ENCODE results near the gene GGACT. TPM values are rescaled to one million over a fixed set of nuclear protein-coding genes. Genes with fewer than 3 reads are reported as not detected.

The GGACT gene
- total and polyA plus RNA-seq, 2 of the 8 experiments (the other 6 are each of a cell fraction or from before 2014, with no cell fraction given): 1.1 to 1.5 TPM

DNA sequence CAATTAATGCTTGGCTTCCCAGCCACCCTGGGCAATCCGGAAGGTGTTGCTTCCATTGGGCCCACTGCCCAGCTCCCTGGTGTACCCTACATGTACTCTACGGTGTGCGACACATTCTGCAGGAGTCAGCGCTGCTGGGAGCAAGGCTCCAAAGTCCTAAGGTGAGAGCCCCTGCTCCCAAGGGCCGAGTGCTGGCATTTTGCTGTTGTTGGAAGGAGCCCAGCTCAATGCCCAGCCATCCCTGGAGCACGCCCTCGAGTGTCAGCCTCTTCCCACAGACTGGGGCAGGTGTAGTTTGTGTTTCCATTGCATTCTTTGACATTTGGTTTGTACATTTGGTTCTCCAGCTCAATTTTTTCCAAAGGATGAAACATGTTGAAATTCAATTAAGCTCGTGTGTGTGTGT lies 64.6 kb downstream of the GGACT start:
- Histone ChIP-seq H3K9me3 (ENCODE audit: insufficient read depth in 2 of 2, low read depth in 1 of 2, low read length in 1 of 2) (no peaks in the 10 kb centered on the region), H3K4me3 (ENCODE audit: extremely low read depth in 1 of 4, insufficient read depth in 2 of 4, low read depth in 3 of 4, low read length in 4 of 4) (no peak overlapping the region), H3K79me1 (ENCODE audit: low read depth, low read length) (no peaks in the 10 kb centered on the region), H2BK5ac (ENCODE audit: low read depth, low read length) (no peak overlapping the region), H3K23me2 (ENCODE audit: low read depth, low read length) (no peaks in the 10 kb centered on the region), H2BK20ac (ENCODE audit: low read length) (no peak overlapping the region), H3K4me2 (ENCODE audit: insufficient read depth in 1 of 2, low read depth in 2 of 2, low read length in 2 of 2) (no peak overlapping the region), H3K14ac (ENCODE audit: insufficient read length) (no peak overlapping the region), H4K20me1 (replicated peaks in 1 of 2; ENCODE audit: control insufficient read depth in 1 of 2, insufficient read depth in 2 of 2, low read length in 2 of 2) (no peaks in the 10 kb centered on the region), H4K8ac (ENCODE audit: extremely low read depth, insufficient read depth, low read length) (no peak overlapping the region), H3K27ac (ENCODE audit: low read depth, low read length) (no peak overlapping the region), H3K79me2 (ENCODE audit: control insufficient read depth in 1 of 2, insufficient read depth in 2 of 2, low read length in 2 of 2) (no peaks in the 10 kb centered on the region), H3K27me3 (replicated peaks in 1 of 4; ENCODE audit: control insufficient read depth in 3 of 4, extremely low read depth in 1 of 4, insufficient read depth in 3 of 4, low read length in 3 of 4) (no peaks in the 10 kb centered on the region), H3K4me1 (replicated peaks in 1 of 4; ENCODE audit: control insufficient read depth in 3 of 4, insufficient read depth in 4 of 4, low read length in 3 of 4) (peaks cover 4 to 21% (median 11%) of the 10 kb centered on the region in 4 experiments), H3K23ac (ENCODE audit: insufficient read length) (no peak overlapping the region), H3K56ac (replicated peaks; ENCODE audit: insufficient read length, low read depth, low read length) (no peak overlapping the region), H3K36me3 (ENCODE audit: control insufficient read depth in 2 of 4, insufficient read depth in 4 of 4, low read length in 3 of 4) (no peaks in the 10 kb centered on the region), H3K9ac (replicated peaks in 1 of 4; ENCODE audit: extremely low read depth in 1 of 4, low read depth in 3 of 4, low read length in 3 of 4) (no peak overlapping the region), H2BK15ac (ENCODE audit: low read length) (no peak overlapping the region), H3K18ac (ENCODE audit: extremely low read depth, low read length) (no peak overlapping the region), H2AK5ac (ENCODE audit: low read depth, low read length) (no peak overlapping the region), H2AFZ (ENCODE audit: low read length) (no peak overlapping the region), H4K91ac (replicated peaks; ENCODE audit: insufficient read length, low read length) (no peak overlapping the region), H3K4ac (replicated peaks; ENCODE audit: insufficient read length, low read depth, low read length) (no peak overlapping the region), H4K5ac (ENCODE audit: insufficient read length, low read depth, low read length) (no peak overlapping the region), H2BK120ac (replicated peaks; ENCODE audit: low read depth, low read length) (no peak overlapping the region), H2BK12ac (ENCODE audit: low read depth, low read length) (no peak overlapping the region)
- no peak for DNase-seq (ENCODE audit: low read depth in 1 of 2, low spot score in 2 of 2)
- ChIA-PET CTCF (ENCODE audit: partially characterized antibody) (interaction anchor here (0.6 to 2.1 kb wide), 9 partner anchors 9 to 945 kb away, joined by 3 to 4 read pairs (median 3); no protein-coding TSS in a partner anchor), POLR2A (ENCODE audit: partially characterized antibody) (no interaction called here)
- FAIRE-seq: no peak
- WGBS, 2 experiments (ENCODE audit: extremely low coverage in 1 of 2, insufficient coverage in 1 of 2, insufficient read length in 1 of 2, insufficient replicate concordance in 2 of 2, low coverage in 1 of 2, low lambda C conversion rate in 2 of 2, missing lambda C conversion rate in 1 of 2): 92% methylated on average over 8 of the region's 8 CpGs; no CpG with 5 or more reads in 1 of the 2 experiments
- TF ChIP-seq ZNF274 (IDR thresholded peaks at IDR 0.05; ENCODE audit: borderline replicate concordance, extremely low read depth, low read length) (no peak), SUZ12 (IDR thresholded peaks at IDR 0.05; ENCODE audit: low read length) (no peak), JUN (IDR thresholded peaks at IDR 0.05; ENCODE audit: low read depth, low read length) (no peak), EP300 (IDR thresholded peaks at IDR 0.05; ENCODE audit: borderline replicate concordance in 1 of 2, low read depth in 2 of 2, low read length in 2 of 2) (no peak), CREB1 (IDR thresholded peaks at IDR 0.05) (no peak), BCL11A (IDR thresholded peaks at IDR 0.05; ENCODE audit: low read depth in 2 of 2, low read length in 2 of 2) (no peak), HDAC2 (IDR thresholded peaks at IDR 0.05; ENCODE audit: borderline replicate concordance in 1 of 2, low read depth in 2 of 2, low read length in 2 of 2) (no peak), RXRA (IDR thresholded peaks at IDR 0.05; ENCODE audit: insufficient read depth, low read depth, low read length) (no peak), SP1 (IDR thresholded peaks at IDR 0.05; ENCODE audit: low read depth, low read length) (no peak), HDAC6 (IDR thresholded peaks at IDR 0.05; ENCODE audit: low read depth, low read length) (no peak), SRF (IDR thresholded peaks at IDR 0.05; ENCODE audit: low read depth, low read length) (no peak), RFX5 (IDR thresholded peaks at IDR 0.05; ENCODE audit: borderline replicate concordance, low read depth, low read length) (no peak), KDM1A (IDR thresholded peaks at IDR 0.05; ENCODE audit: borderline replicate concordance, low read length) (no peak)

Data from H1 (cell line).